HCT116 (cell line): ENCODE results near the gene RAPH1. TPM values are rescaled to one million over a fixed set of nuclear protein-coding genes. Genes with fewer than 3 reads are reported as not detected.

Experiments used
- ATAC-seq: fragments of 200-7000 bp; cut with Tn5 transposase; 2 replicates; pipeline ENCODE4 v1.9.1; 2020; ENCODE audit warnings: mild to moderate bottlenecking, moderate library complexity
- BruUV-seq: library from RNA; stranded (reverse); fragments of 400-500 nt; replicated peaks from 2 replicates; lab custom pipeline; 2021; lab: Mats Ljungman, UMichigan
- CTCF ChIA-PET: fragments of 300-600 bp; sonication (Branson Sonifier 250); formaldehyde crosslinking; loops from one replicate; lab custom pipeline; 2021; ENCODE audit warnings: antibody characterized with exemption; lab: Charles Lee
- POLR2A ChIA-PET: fragments of 300-600, 350-600 bp; sonication (Branson Sonifier 250); formaldehyde crosslinking; loops from one replicate; lab custom pipeline; 2021; ENCODE audit warnings: antibody characterized with exemption; lab: Charles Lee
- RAD21 ChIA-PET, 2 experiments: fragments of 300-600 bp; sonication (Branson Sonifier 250); formaldehyde crosslinking; loops; one replicate each; lab custom pipeline; 2023; ENCODE audit warnings: low total read pairs in 2 of 2; ENCODE audit not compliant: uncharacterized antibody in 2 of 2, unreplicated experiment in 2 of 2, low non-redundant PET in 1 of 2; lab: Charles Lee
- DNase-seq: peaks from one replicate; pipeline ENCODE4 v3.0.0-alpha.2; 2010; ENCODE audit warnings: low read depth, low spot score
- H2AFZ ChIP-seq: fragments of 200-600 bp; shearing (Covaris generic), sonication (generic); 2 replicates; pipeline ENCODE4 v1.6.1; 2017; ENCODE audit warnings: low read depth, mixed run types, mixed read lengths, antibody characterized with exemption, low read length; ENCODE audit not compliant: poor library complexity, severe bottlenecking
- H3K27ac ChIP-seq: 2 replicates; pipeline ENCODE4 v1.5.1; 2012; ENCODE audit warnings: low read depth, low read length
- H3K27me3 ChIP-seq: fragments of 200-600 bp; sonication (generic); 2 replicates; pipeline ENCODE4 v1.6.1; 2016; ENCODE audit warnings: mixed run types, low read length, mixed read lengths; ENCODE audit not compliant: insufficient read depth
- H3K36me3 ChIP-seq, 2 experiments: fragments of 200-500 bp in 1 of 2; fragments of 200-600 bp in 1 of 2; sonication (Bioruptor generic) in 1 of 2; sonication (generic) in 1 of 2; 2 replicates each; pipeline versions ENCODE4 v1.5.1 to v1.6.1; 2014 to 2016; ENCODE audit warnings: low read length in 2 of 2, inconsistent platforms in 1 of 2, mixed read lengths in 1 of 2, mixed run types in 1 of 2; ENCODE audit not compliant: insufficient read depth in 2 of 2, control insufficient read depth in 1 of 2
- H3K4me1 ChIP-seq, 2 experiments: fragments of 200-600 bp in 1 of 2; sonication (generic) in 1 of 2; 2 replicates each; pipeline versions ENCODE4 v1.5.1 to v1.6.1; 2012 to 2017; ENCODE audit warnings: low read length in 2 of 2, inconsistent platforms in 1 of 2, mild to moderate bottlenecking in 1 of 2, mixed read lengths in 1 of 2, mixed run types in 1 of 2, moderate library complexity in 1 of 2; ENCODE audit not compliant: insufficient read depth in 2 of 2, control insufficient read depth in 1 of 2
- H3K4me2 ChIP-seq: fragments of 200-600 bp; sonication (generic); 2 replicates; pipeline ENCODE4 v1.6.1; 2017; ENCODE audit warnings: mixed run types, low read length, mixed read lengths
- H3K4me3 ChIP-seq, 2 experiments: fragments of 200-600 bp in 1 of 2; sonication (generic) in 1 of 2; replicated peaks in 1 of 2; 2 replicates each; pipeline ENCODE4 v1.5.1; 2011 to 2016; ENCODE audit warnings: low read length in 2 of 2, control low read depth in 1 of 2, low read depth in 1 of 2, mild to moderate bottlenecking in 1 of 2, mixed read lengths in 1 of 2, mixed run types in 1 of 2
- H3K79me2 ChIP-seq: fragments of 200-600 bp; sonication (generic); 2 replicates; pipeline ENCODE4 v1.6.1; 2017; ENCODE audit warnings: mild to moderate bottlenecking, mixed run types, low read length, moderate library complexity, mixed read lengths; ENCODE audit not compliant: insufficient read depth
- H3K9ac ChIP-seq: fragments of 200-600 bp; sonication (generic); 2 replicates; pipeline ENCODE4 v1.6.1; 2016; ENCODE audit warnings: low read length, mixed read lengths
- H3K9me2 ChIP-seq: fragments of 200-600 bp; sonication (generic), shearing (Covaris generic); 2 replicates; pipeline ENCODE4 v1.6.1; 2017; ENCODE audit warnings: mixed run types, mild to moderate bottlenecking, moderate library complexity; ENCODE audit not compliant: insufficient read depth
- H3K9me3 ChIP-seq, 2 experiments: fragments of 200-500 bp in 1 of 2; fragments of 200-600 bp in 1 of 2; sonication (Bioruptor generic) in 1 of 2; sonication (generic) in 1 of 2; 2 replicates each; pipeline ENCODE4 v1.6.1; 2014 to 2017; ENCODE audit warnings: low read length in 2 of 2, mixed read lengths in 2 of 2, inconsistent platforms in 1 of 2, low read depth in 1 of 2, mild to moderate bottlenecking in 1 of 2, mixed run types in 1 of 2, moderate library complexity in 1 of 2; ENCODE audit not compliant: control insufficient read depth in 1 of 2, insufficient read depth in 1 of 2
- H4K20me1 ChIP-seq: fragments of 200-600 bp; sonication (generic), shearing (Covaris generic); 2 replicates; pipeline ENCODE4 v1.6.1; 2017; ENCODE audit warnings: mixed run types, mild to moderate bottlenecking, moderate library complexity; ENCODE audit not compliant: insufficient read depth
- CEBPB ChIP-seq: IDR thresholded peaks from 2 replicates; pipeline ENCODE4 v1.6.1; 2012; ENCODE audit warnings: low read depth
- ELF1 ChIP-seq: IDR thresholded peaks from 2 replicates; pipeline ENCODE4 v1.6.1; 2012; ENCODE audit warnings: low read depth, borderline replicate concordance
- EZH2 ChIP-seq: fragments of 200-600 bp; sonication (generic); IDR thresholded peaks from 2 replicates; pipeline ENCODE4 v1.6.1; 2017; ENCODE audit warnings: antibody characterized with exemption, mixed run types
- EZH2phosphoT487 ChIP-seq: fragments of 200-600 bp; IDR thresholded peaks from 2 replicates; pipeline ENCODE4 v1.6.1; 2018; ENCODE audit warnings: antibody characterized with exemption, borderline replicate concordance
- FOSL1 ChIP-seq: IDR thresholded peaks from 2 replicates; pipeline ENCODE4 v1.6.1; 2012; ENCODE audit warnings: low read depth
- POLR2A ChIP-seq: IDR thresholded peaks from 2 replicates; pipeline ENCODE4 v1.7.0; 2011; ENCODE audit warnings: borderline replicate concordance; ENCODE audit not compliant: insufficient read depth, insufficient read length; ENCODE audit errors: extremely low read depth
- POLR2AphosphoS5 ChIP-seq: IDR thresholded peaks from 2 replicates; pipeline ENCODE4 v1.6.1; 2011; ENCODE audit warnings: mild to moderate bottlenecking, low read depth, low read length, moderate library complexity
- SIN3A ChIP-seq: IDR thresholded peaks from 2 replicates; pipeline ENCODE4 v1.6.1; 2012; ENCODE audit warnings: low read depth
- TCF7L2 ChIP-seq: IDR thresholded peaks from 2 replicates; pipeline ENCODE4 v1.7.0; 2011; ENCODE audit warnings: borderline replicate concordance, inconsistent platforms; ENCODE audit not compliant: insufficient read depth, insufficient read length; ENCODE audit errors: extremely low read depth
- YY1 ChIP-seq: IDR thresholded peaks from 2 replicates; pipeline ENCODE4 v1.6.1; 2011; ENCODE audit warnings: low read length, low read depth, moderate library complexity, mild to moderate bottlenecking; ENCODE audit not compliant: insufficient replicate concordance; ENCODE audit errors: extremely low read depth
- ZBTB33 ChIP-seq: IDR thresholded peaks from 2 replicates; pipeline ENCODE4 v1.6.1; 2011; ENCODE audit warnings: mild to moderate bottlenecking, low read length, moderate library complexity; ENCODE audit not compliant: insufficient replicate concordance; ENCODE audit errors: extremely low read depth
- ZFX ChIP-seq: fragments of 450-650 bp; IDR thresholded peaks from 2 replicates; pipeline ENCODE4 v1.6.1; 2017
- ZNF274 ChIP-seq: fragments of 200-500 bp; sonication (Bioruptor generic); IDR thresholded peaks from 2 replicates; pipeline ENCODE4 v1.6.1; 2014; ENCODE audit warnings: mild to moderate bottlenecking, low read depth, low read length, inconsistent platforms
- intact Hi-C: fragments of 100-400 bp; cut with micrococcal nuclease; formaldehyde crosslinking; loops from 2 replicates; pipeline ENCODE4 v1.10.0; 2022
- total RNA-seq: library from RNA; stranded (reverse); gene quantifications from one replicate; pipeline ENCODE4 v1.2.1, GENCODE V29; 2021; ENCODE audit not compliant: unreplicated experiment
- TF ChIP-seq, protein P1 (sequence below): IDR thresholded peaks from 2 replicates; pipeline ENCODE4 v1.6.1; 2012; ENCODE audit warnings: low read depth
- TF ChIP-seq, protein P2 (sequence below): IDR thresholded peaks from 2 replicates; pipeline ENCODE4 v1.6.1; 2012

Gene RAPH1
- total RNA-seq, 1 experiment from 2014 or later, result 22.3 TPM

GRCh38 chr2:203501873-203502272, 33.2 kb downstream of the RAPH1 start:
- Histone ChIP-seq H3K27ac (no peak overlapping the region), H3K9me2 (no peaks in the 10 kb centered on the region), H3K27me3 (no peaks in the 10 kb centered on the region), H3K36me3 (no peaks in the 10 kb centered on the region), H2AFZ (no peak overlapping the region), H3K79me2 (peaks cover 6% of the 10 kb centered on the region), H3K9me3 (no peaks in the 10 kb centered on the region; a peak in 1 of 4 replicates), H3K9ac (no peak overlapping the region), H3K4me2 (no peak overlapping the region), H3K4me3 (no peak overlapping the region), H4K20me1 (no peaks in the 10 kb centered on the region), H3K4me1 (peaks cover 5 to 13% of the 10 kb centered on the region in 2 experiments; a peak in 3 of 4 replicates)
- BruUV-seq, result no TSS peak
- intact Hi-C loops, result no loop called here
- POLR2A ChIA-PET, result no interaction called here
- TF ChIP-seq SIN3A (no peak), CEBPB (no peak), EZH2phosphoT487 (no peak)
- ATAC-seq, result no peak
- RAD21 ChIA-PET, result no interaction called here
- no peak for DNase-seq
- CTCF ChIA-PET, result no interaction called here

- Histone ChIP-seq H3K79me2 (peaks cover 6% of the 10 kb centered on the region), H3K36me3 (no peaks in the 10 kb centered on the region), H3K9me2 (no peaks in the 10 kb centered on the region), H4K20me1 (no peaks in the 10 kb centered on the region), H3K27me3 (no peaks in the 10 kb centered on the region), H3K9me3 (no peaks in the 10 kb centered on the region; a peak in 1 of 4 replicates), H3K4me3 (no peak overlapping the region), H2AFZ (no peak overlapping the region), H3K4me2 (no peak overlapping the region), H3K4me1 (peaks cover 5 to 13% of the 10 kb centered on the region in 2 experiments; a peak in 3 of 4 replicates), H3K9ac (no peak overlapping the region), H3K27ac (no peak overlapping the region)
- DNase-seq, result no peak
- ChIA-PET CTCF (no interaction called here), POLR2A (no interaction called here), RAD21 (no interaction called here)
- ATAC-seq, result no peak
- BruUV-seq, result no TSS peak
- intact Hi-C loops, result no loop called here
- no peak for TF ChIP-seq CEBPB
- no peak for TF ChIP-seq POLR2AphosphoS5
- TF ChIP-seq, protein P1, sequence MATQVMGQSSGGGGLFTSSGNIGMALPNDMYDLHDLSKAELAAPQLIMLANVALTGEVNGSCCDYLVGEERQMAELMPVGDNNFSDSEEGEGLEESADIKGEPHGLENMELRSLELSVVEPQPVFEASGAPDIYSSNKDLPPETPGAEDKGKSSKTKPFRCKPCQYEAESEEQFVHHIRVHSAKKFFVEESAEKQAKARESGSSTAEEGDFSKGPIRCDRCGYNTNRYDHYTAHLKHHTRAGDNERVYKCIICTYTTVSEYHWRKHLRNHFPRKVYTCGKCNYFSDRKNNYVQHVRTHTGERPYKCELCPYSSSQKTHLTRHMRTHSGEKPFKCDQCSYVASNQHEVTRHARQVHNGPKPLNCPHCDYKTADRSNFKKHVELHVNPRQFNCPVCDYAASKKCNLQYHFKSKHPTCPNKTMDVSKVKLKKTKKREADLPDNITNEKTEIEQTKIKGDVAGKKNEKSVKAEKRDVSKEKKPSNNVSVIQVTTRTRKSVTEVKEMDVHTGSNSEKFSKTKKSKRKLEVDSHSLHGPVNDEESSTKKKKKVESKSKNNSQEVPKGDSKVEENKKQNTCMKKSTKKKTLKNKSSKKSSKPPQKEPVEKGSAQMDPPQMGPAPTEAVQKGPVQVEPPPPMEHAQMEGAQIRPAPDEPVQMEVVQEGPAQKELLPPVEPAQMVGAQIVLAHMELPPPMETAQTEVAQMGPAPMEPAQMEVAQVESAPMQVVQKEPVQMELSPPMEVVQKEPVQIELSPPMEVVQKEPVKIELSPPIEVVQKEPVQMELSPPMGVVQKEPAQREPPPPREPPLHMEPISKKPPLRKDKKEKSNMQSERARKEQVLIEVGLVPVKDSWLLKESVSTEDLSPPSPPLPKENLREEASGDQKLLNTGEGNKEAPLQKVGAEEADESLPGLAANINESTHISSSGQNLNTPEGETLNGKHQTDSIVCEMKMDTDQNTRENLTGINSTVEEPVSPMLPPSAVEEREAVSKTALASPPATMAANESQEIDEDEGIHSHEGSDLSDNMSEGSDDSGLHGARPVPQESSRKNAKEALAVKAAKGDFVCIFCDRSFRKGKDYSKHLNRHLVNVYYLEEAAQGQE, result no peak
- TF ChIP-seq ELF1, result no peak
- TF ChIP-seq ZNF274, result no peak
- TF ChIP-seq FOSL1, result no peak
- TF ChIP-seq EZH2phosphoT487, result no peak
- TF ChIP-seq YY1, result no peak
- TF ChIP-seq, protein P2, sequence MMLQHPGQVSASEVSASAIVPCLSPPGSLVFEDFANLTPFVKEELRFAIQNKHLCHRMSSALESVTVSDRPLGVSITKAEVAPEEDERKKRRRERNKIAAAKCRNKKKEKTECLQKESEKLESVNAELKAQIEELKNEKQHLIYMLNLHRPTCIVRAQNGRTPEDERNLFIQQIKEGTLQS, result no peak
- TF ChIP-seq TCF7L2, result no peak
- TF ChIP-seq ZBTB33, result no peak
- no peak for TF ChIP-seq SIN3A
- no peak for TF ChIP-seq EZH2
- TF ChIP-seq POLR2A, result no peak
- TF ChIP-seq ZFX, result no peak
These were observed 34.1 kb downstream of the RAPH1 start for GRCh38 chr2:203500951-203501350.
